ENCODE results near the gene RAF1. TPM values are rescaled to one million over a fixed set of nuclear protein-coding genes. Genes with fewer than 3 reads are reported as not detected.
"Not testable (repeated sequence)": the region's sequence is repeated elsewhere in the genome, so short reads cannot be mapped to it uniquely, and the experiment has no call there.

RAF1 gene
- total and polyA plus RNA-seq, 7 experiments from 2014 or later, result 50.2 to 129 (median 114) TPM

DNA sequence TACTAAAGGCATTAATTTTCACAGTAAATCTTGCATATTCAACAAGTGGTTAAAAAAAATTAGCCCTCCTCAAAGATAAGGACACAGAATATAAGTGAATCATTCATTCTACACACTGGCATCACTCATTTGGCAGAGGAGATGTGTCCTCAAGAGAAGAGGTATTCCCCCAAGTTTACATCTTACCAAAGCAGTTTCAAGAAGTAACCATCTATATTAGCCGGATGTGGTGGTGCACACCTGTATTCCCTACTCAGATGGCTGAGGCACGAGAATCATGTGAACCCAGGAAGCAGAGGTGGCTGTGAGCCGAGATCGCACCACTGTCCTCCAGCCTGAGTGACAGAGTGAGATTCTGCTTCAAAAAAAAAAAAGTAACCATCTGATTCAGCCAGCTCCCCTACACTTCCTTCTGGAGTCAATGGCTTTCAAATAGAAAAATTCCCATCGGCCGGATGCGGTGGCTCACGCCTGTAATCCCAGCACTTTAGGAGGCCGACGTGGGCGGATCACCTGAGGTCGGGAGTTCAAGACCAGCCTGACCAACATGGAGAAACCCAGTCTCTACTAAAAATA lies 15.4 kb downstream of the RAF1 start:
- Histone ChIP-seq H3K27ac (ENCODE audit: low read depth, low read length) (no peak overlapping the region), H3K36me3 (ENCODE audit: control insufficient read depth in 2 of 3, insufficient read depth in 3 of 3, low read length in 3 of 3) (no peaks in the 10 kb centered on the region), H3K4me1 (ENCODE audit: control insufficient read depth in 2 of 2, insufficient read depth in 2 of 2, low read length in 2 of 2) (peaks cover 5 to 17% of the 10 kb centered on the region in 2 donors), H3K4me3 (ENCODE audit: low read length) (no peak overlapping the region), H3K9me3 (ENCODE audit: control insufficient read depth in 2 of 3, low read length in 3 of 3) (no peaks in the 10 kb centered on the region), H3K27me3 (ENCODE audit: control insufficient read depth in 2 of 2, insufficient read depth in 2 of 2, low read length in 2 of 2) (no peaks in the 10 kb centered on the region)
- DNase-seq, result no peak
- ATAC-seq, result peak; percentile 24
- H3K27me3 Mint-ChIP-seq, result no peaks in the 10 kb centered on the region
- CTCF ChIA-PET, result no interaction called here
- H3K9me3 Mint-ChIP-seq, result no peaks in the 10 kb centered on the region
- peak overlapping the region in 2 of 9 donors; percentile 31 to 54 for H3K27ac Mint-ChIP-seq
- H3K4me3 Mint-ChIP-seq, result peak overlapping the region in 7 of 10 donors; percentile 5 to 51 (median 21)
- H3K36me3 Mint-ChIP-seq, result peaks cover 0 to 7% (median 0%) of the 10 kb centered on the region in 5 donors
- POLR2A ChIA-PET, result interaction anchor here (0.7 to 1.3 kb wide), 3 partner anchors 15 to 38 kb away, joined by 3 to 4 read pairs (median 3); partner anchors contain the start of gene RAF1
- peaks cover 26 to 81% (median 61%) of the 10 kb centered on the region in 7 donors for H3K4me1 Mint-ChIP-seq
- intact Hi-C loops (cut with micrococcal nuclease), result no loop called here

DNA sequence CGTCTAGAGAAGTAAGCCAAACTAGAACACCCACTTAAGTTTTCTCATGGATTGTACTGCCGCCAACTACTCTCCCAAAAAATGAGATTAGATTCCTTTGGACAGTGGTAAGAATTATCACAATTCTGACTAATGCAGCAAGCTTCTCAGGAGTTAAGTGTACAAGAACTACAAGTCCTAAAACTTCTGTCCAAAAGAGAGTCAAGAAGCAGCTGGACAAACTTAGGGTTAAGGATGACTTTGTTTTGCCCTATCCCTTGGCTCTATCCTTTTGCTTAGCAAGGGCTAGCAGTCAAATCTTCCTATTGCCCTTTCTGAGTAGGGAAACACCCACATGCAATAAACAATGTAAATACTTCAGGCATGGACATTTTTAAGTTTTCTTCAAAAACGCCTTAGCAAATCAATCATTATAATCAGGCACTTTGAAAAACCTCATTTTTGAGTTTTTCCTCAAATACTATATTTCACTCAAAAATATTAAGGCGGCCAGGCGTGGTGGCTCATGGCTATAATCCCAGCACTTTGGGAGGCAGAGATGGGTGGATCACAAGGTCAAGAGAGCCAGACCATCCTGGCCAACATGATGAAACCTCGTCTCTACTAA lies 19.5 kb downstream of the RAF1 start:
- H3K4me3 Mint-ChIP-seq, result peak overlapping the region in 5 of 10 donors; percentile 9 to 38 (median 31)
- peaks cover 0 to 19% (median 3%) of the 10 kb centered on the region in 5 donors for H3K36me3 Mint-ChIP-seq
- H3K27ac Mint-ChIP-seq, result peak overlapping the region in 4 of 9 donors; percentile 12 to 59 (median 30)
- ChIA-PET CTCF (no interaction called here), POLR2A (no interaction called here)
- no peak overlapping the region for H3K4me3 ChIP-seq (ENCODE audit: low read length)
- no peak overlapping the region for H3K27ac ChIP-seq (ENCODE audit: low read depth, low read length)
- H3K4me1 ChIP-seq (ENCODE audit: control insufficient read depth in 2 of 2, insufficient read depth in 2 of 2, low read length in 2 of 2), result peaks cover 5 to 17% of the 10 kb centered on the region in 2 donors
- H3K9me3 ChIP-seq (ENCODE audit: control insufficient read depth in 2 of 3, low read length in 3 of 3), result no peaks in the 10 kb centered on the region
- no peaks in the 10 kb centered on the region for H3K27me3 ChIP-seq (ENCODE audit: control insufficient read depth in 2 of 2, insufficient read depth in 2 of 2, low read length in 2 of 2)
- intact Hi-C loops (cut with micrococcal nuclease), result no loop called here
- no peak for ATAC-seq
- peaks cover 22 to 75% (median 61%) of the 10 kb centered on the region in 7 donors for H3K4me1 Mint-ChIP-seq
- DNase-seq, result no peak
- H3K36me3 ChIP-seq (ENCODE audit: control insufficient read depth in 2 of 3, insufficient read depth in 3 of 3, low read length in 3 of 3), result no peaks in the 10 kb centered on the region
- no peaks in the 10 kb centered on the region for H3K27me3 Mint-ChIP-seq
- peaks cover 0 to 2% (median 0%) of the 10 kb centered on the region in 11 donors for H3K9me3 Mint-ChIP-seq

DNA sequence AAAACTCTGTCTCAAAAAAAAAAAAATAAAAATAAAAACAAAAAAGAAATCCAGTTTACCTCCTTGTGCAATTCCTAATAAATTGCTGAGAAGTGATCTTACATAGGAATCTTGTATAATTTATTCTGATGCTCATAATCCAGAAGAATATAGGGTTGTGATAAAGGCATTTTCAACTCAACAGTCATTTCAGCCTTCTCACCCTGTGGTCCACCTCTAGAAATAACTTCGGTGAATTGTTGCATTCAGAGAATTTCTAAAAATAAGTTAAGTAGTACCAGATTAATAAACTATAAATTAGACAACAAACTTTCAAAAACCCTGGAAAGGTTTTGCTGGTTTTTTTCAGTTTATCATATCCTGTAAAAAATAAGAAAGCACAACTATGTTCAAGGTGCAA lies 20.2 kb downstream of the RAF1 start:
- Histone ChIP-seq H3K9me3 (ENCODE audit: control insufficient read depth in 2 of 3, low read length in 3 of 3) (no peaks in the 10 kb centered on the region), H3K27me3 (ENCODE audit: control insufficient read depth in 2 of 2, insufficient read depth in 2 of 2, low read length in 2 of 2) (no peaks in the 10 kb centered on the region), H3K27ac (ENCODE audit: low read depth, low read length) (no peak overlapping the region), H3K36me3 (ENCODE audit: control insufficient read depth in 2 of 3, insufficient read depth in 3 of 3, low read length in 3 of 3) (no peaks in the 10 kb centered on the region), H3K4me3 (ENCODE audit: low read length) (no peak overlapping the region), H3K4me1 (ENCODE audit: control insufficient read depth in 2 of 2, insufficient read depth in 2 of 2, low read length in 2 of 2) (peaks cover 5 to 14% of the 10 kb centered on the region in 2 donors)
- ChIA-PET CTCF (no interaction called here), POLR2A (no interaction called here)
- Mint-ChIP-seq H3K27me3 (no peaks in the 10 kb centered on the region), H3K9me3 (peaks cover 0 to 2% (median 0%) of the 10 kb centered on the region in 11 donors), H3K4me3 (peak overlapping the region in 2 of 10 donors; percentile 32 to 38), H3K4me1 (peaks cover 21 to 73% (median 59%) of the 10 kb centered on the region in 7 donors), H3K36me3 (peaks cover 0 to 22% (median 3%) of the 10 kb centered on the region in 5 donors), H3K27ac (peak overlapping the region in 1 of 9 donors; percentile 29)
- no peak for ATAC-seq
- intact Hi-C loops (cut with micrococcal nuclease), result no loop called here
- DNase-seq, result no peak

DNA sequence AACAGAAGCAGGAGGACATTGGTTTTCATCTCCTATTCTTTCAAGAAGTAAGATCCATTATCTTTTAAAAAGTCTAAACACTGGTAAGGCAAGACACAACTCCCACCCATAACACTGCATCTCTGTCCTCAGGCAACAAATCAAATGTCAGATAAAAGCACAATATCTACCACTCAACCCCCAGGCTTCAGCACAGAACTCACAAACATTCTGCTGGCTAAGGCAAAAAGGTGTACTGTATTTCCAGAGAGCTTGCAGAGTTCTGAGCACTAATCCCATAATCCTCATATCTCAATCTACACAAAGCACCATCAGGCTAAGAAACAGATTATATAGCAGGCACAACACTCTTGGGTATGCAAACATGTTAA lies 20.9 kb downstream of the RAF1 start:
- no peak overlapping the region for H3K4me3 ChIP-seq (ENCODE audit: low read length)
- H3K9me3 Mint-ChIP-seq, result peaks cover 0 to 2% (median 0%) of the 10 kb centered on the region in 11 donors
- ATAC-seq (no peak), DNase-seq (no peak)
- H3K4me1 ChIP-seq (ENCODE audit: control insufficient read depth in 2 of 2, insufficient read depth in 2 of 2, low read length in 2 of 2), result peaks cover under 1 to 8% of the 10 kb centered on the region in 2 donors
- no peaks in the 10 kb centered on the region for H3K27me3 Mint-ChIP-seq
- no peak overlapping the region for H3K27ac ChIP-seq (ENCODE audit: low read depth, low read length)
- intact Hi-C loops (cut with micrococcal nuclease), result no loop called here
- POLR2A ChIA-PET, result no interaction called here
- peaks cover 19 to 73% (median 59%) of the 10 kb centered on the region in 7 donors for H3K4me1 Mint-ChIP-seq
- H3K9me3 ChIP-seq (ENCODE audit: control insufficient read depth in 2 of 3, low read length in 3 of 3), result no peaks in the 10 kb centered on the region
- H3K27ac Mint-ChIP-seq, result peak overlapping the region in 6 of 9 donors; percentile 3 to 45 (median 12)
- no peaks in the 10 kb centered on the region for H3K36me3 ChIP-seq (ENCODE audit: control insufficient read depth in 2 of 3, insufficient read depth in 3 of 3, low read length in 3 of 3)
- peaks cover 1 to 24% (median 5%) of the 10 kb centered on the region in 5 donors for H3K36me3 Mint-ChIP-seq
- CTCF ChIA-PET, result no interaction called here
- peak overlapping the region in 7 of 10 donors; percentile 0 to 53 (median 11) for H3K4me3 Mint-ChIP-seq
- H3K27me3 ChIP-seq (ENCODE audit: control insufficient read depth in 2 of 2, insufficient read depth in 2 of 2, low read length in 2 of 2), result no peaks in the 10 kb centered on the region

DNA sequence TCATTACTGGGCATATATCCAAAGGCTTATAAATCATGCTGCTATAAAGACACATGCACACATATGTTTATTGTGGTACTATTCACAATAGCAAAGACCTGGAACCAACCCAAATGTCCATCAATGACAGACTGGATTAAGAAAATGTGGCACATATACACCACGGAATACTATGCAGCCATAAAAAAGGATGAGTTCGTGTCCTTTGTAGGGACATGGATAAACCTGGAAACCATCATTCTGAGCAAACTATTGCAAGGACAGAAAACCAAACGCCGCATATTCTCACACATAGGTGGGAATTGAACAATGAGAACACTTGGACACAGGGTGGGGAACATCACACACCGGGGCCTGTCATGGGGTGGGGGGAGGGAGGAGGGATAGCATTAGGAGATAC lies 23.1 kb downstream of the RAF1 start:
- H3K4me3 Mint-ChIP-seq; H3K4me3 ChIP-seq (ENCODE audit: low read length); H3K27ac Mint-ChIP-seq; H3K36me3 ChIP-seq (ENCODE audit: control insufficient read depth in 2 of 3, insufficient read depth in 3 of 3, low read length in 3 of 3); DNase-seq; H3K9me3 ChIP-seq (ENCODE audit: control insufficient read depth in 2 of 3, low read length in 3 of 3); H3K27ac ChIP-seq (ENCODE audit: low read depth, low read length); intact Hi-C loops (cut with micrococcal nuclease); ATAC-seq; H3K27me3 Mint-ChIP-seq; CTCF ChIA-PET; H3K27me3 ChIP-seq (ENCODE audit: control insufficient read depth in 2 of 2, insufficient read depth in 2 of 2, low read length in 2 of 2); H3K9me3 Mint-ChIP-seq; POLR2A ChIA-PET; H3K4me1 ChIP-seq (ENCODE audit: control insufficient read depth in 2 of 2, insufficient read depth in 2 of 2, low read length in 2 of 2): not testable (repeated sequence)
- Mint-ChIP-seq H3K4me1 (peaks cover 17 to 74% (median 59%) of the 10 kb centered on the region in 7 donors), H3K36me3 (peaks cover 5 to 24% (median 13%) of the 10 kb centered on the region in 5 donors)

DNA sequence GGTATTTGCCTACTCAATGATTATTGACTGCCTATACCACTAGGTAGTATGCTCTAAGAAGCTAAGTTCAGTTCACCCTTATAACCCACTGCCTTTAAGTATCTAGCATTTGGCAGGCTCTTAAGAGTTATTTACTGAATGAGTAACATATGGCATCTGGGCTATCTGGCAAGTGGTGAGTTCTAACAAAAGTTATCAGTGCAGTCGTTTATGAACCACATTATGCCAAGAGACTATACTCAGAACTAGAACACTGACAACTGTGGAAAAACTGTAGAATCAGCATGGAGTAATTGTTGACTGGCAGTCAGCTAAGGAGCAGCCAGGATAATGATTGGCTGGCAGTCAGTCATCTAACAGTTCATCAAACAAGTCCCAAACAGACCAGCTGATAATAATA lies 25.8 kb downstream of the RAF1 start:
- Histone ChIP-seq H3K27ac (ENCODE audit: low read depth, low read length) (no peak overlapping the region), H3K4me3 (ENCODE audit: low read length) (no peak overlapping the region), H3K36me3 (ENCODE audit: control insufficient read depth in 2 of 3, insufficient read depth in 3 of 3, low read length in 3 of 3) (peaks cover 0 to 5% (median 0%) of the 10 kb centered on the region in 3 experiments), H3K4me1 (ENCODE audit: control insufficient read depth in 2 of 2, insufficient read depth in 2 of 2, low read length in 2 of 2) (no peaks in the 10 kb centered on the region), H3K27me3 (ENCODE audit: control insufficient read depth in 2 of 2, insufficient read depth in 2 of 2, low read length in 2 of 2) (no peaks in the 10 kb centered on the region), H3K9me3 (ENCODE audit: control insufficient read depth in 2 of 3, low read length in 3 of 3) (no peaks in the 10 kb centered on the region)
- POLR2A ChIA-PET, result interaction anchor here (1.2 kb wide), 1 partner anchor 26 kb away, joined by 4 read pairs; the partner anchor contains the start of gene RAF1
- ATAC-seq (no peak), DNase-seq (no peak)
- CTCF ChIA-PET, result no interaction called here
- peaks cover 5 to 24% (median 12%) of the 10 kb centered on the region in 5 donors for H3K36me3 Mint-ChIP-seq
- H3K27me3 Mint-ChIP-seq, result no peaks in the 10 kb centered on the region
- peak overlapping the region in 2 of 9 donors; percentile 9 to 43 for H3K27ac Mint-ChIP-seq
- peaks cover 20 to 63% (median 52%) of the 10 kb centered on the region in 7 donors for H3K4me1 Mint-ChIP-seq
- intact Hi-C loops (cut with micrococcal nuclease), result no loop called here
- peaks cover 0 to 2% (median 0%) of the 10 kb centered on the region in 11 donors for H3K9me3 Mint-ChIP-seq
- H3K4me3 Mint-ChIP-seq, result no peak overlapping the region

Measured in naive thymus-derived CD4-positive, alpha-beta T cell (primary cell).